IPS-18c (cell line): ENCODE measurements around the gene TBC1D4.
"Not testable (repeated sequence)": the region's sequence is repeated elsewhere in the genome, so short reads cannot be mapped to it uniquely, and the experiment has no call there.

ENCODE experiments used
- H3K4me3 ChIP-seq: 2 replicates; pipeline ENCODE4 v1.7.0; 2013; ENCODE audit warnings: low read depth, mild to moderate bottlenecking, low read length, moderate library complexity; ENCODE audit not compliant: insufficient read depth
- H3K9me3 ChIP-seq: one replicate; pipeline ENCODE4 v1.6.1; 2013; ENCODE audit warnings: mild to moderate bottlenecking, low read length, moderate library complexity; ENCODE audit not compliant: control insufficient read depth, insufficient read depth

TBC1D4 gene

GRCh38 chr13:75306967-75307366 lies 175.0 kb downstream of the TBC1D4 start:
- not testable (repeated sequence) for H3K4me3 ChIP-seq, H3K9me3 ChIP-seq

GRCh38 chr13:75305059-75305458 lies 176.9 kb downstream of the TBC1D4 start:
- no peak overlapping the region for H3K4me3 ChIP-seq
- no peaks in the 10 kb centered on the region for H3K9me3 ChIP-seq

- H3K4me3 ChIP-seq, result no peak overlapping the region
These were observed 178.7 kb downstream of the TBC1D4 start for GRCh38 chr13:75303263-75303662.

GRCh38 chr13:75302071-75302698 lies 179.8 kb downstream of the TBC1D4 start:
- no peaks in the 10 kb centered on the region for H3K9me3 ChIP-seq

More at GRCh38 chr13:75303263-75303662, 178.7 kb downstream of the TBC1D4 start:
- H3K9me3 ChIP-seq, result no peaks in the 10 kb centered on the region

GRCh38 chr13:75299913-75300862 lies 181.8 kb downstream of the TBC1D4 start:
- no peak overlapping the region for H3K4me3 ChIP-seq
- no peaks in the 10 kb centered on the region for H3K9me3 ChIP-seq

More at GRCh38 chr13:75302071-75302698, 179.8 kb downstream of the TBC1D4 start:
- no peak overlapping the region for H3K4me3 ChIP-seq

- no peaks in the 10 kb centered on the region for H3K9me3 ChIP-seq
- H3K4me3 ChIP-seq, result no peak overlapping the region
These were observed 182.7 kb downstream of the TBC1D4 start for GRCh38 chr13:75299246-75299645.

- H3K9me3 ChIP-seq, result no peaks in the 10 kb centered on the region
These were observed 185.3 kb downstream of the TBC1D4 start for GRCh38 chr13:75296641-75297040.

GRCh38 chr13:75295201-75295600 lies 186.8 kb downstream of the TBC1D4 start:
- H3K4me3 ChIP-seq, result no peak overlapping the region
- no peaks in the 10 kb centered on the region for H3K9me3 ChIP-seq

More at GRCh38 chr13:75296641-75297040, 185.3 kb downstream of the TBC1D4 start:
- H3K4me3 ChIP-seq, result no peak overlapping the region

- Histone ChIP-seq H3K9me3 (no peaks in the 10 kb centered on the region), H3K4me3 (no peak overlapping the region)
These were observed 187.9 kb downstream of the TBC1D4 start for GRCh38 chr13:75294110-75294509.

- H3K9me3 ChIP-seq, result peaks cover 3% of the 10 kb centered on the region
- no peak overlapping the region for H3K4me3 ChIP-seq
These were observed 196.7 kb downstream of the TBC1D4 start for GRCh38 chr13:75285310-75285709.

GRCh38 chr13:75279834-75280369 lies 202.1 kb downstream of the TBC1D4 start:
- Histone ChIP-seq H3K4me3 (no peak overlapping the region), H3K9me3 (peaks cover 3% of the 10 kb centered on the region)

- not testable (repeated sequence) for H3K9me3 ChIP-seq, H3K4me3 ChIP-seq
These were observed 208.3 kb downstream of the TBC1D4 start for GRCh38 chr13:75273695-75274094.

- no peak overlapping the region for H3K4me3 ChIP-seq
- peaks cover 2% of the 10 kb centered on the region for H3K9me3 ChIP-seq
These were observed 210.1 kb downstream of the TBC1D4 start for GRCh38 chr13:75271846-75272245.

GRCh38 chr13:75268481-75268880 lies 213.5 kb downstream of the TBC1D4 start:
- H3K4me3 ChIP-seq, H3K9me3 ChIP-seq: not testable (repeated sequence)

- H3K4me3 ChIP-seq, result no peak overlapping the region
- H3K9me3 ChIP-seq, result peaks cover 2% of the 10 kb centered on the region
These were observed 217.4 kb downstream of the TBC1D4 start for GRCh38 chr13:75264611-75265010.

GRCh38 chr13:75263741-75264407 lies 218.1 kb downstream of the TBC1D4 start:
- peaks cover 2% of the 10 kb centered on the region for H3K9me3 ChIP-seq
- H3K4me3 ChIP-seq, result no peak overlapping the region

- no peak overlapping the region for H3K4me3 ChIP-seq
- H3K9me3 ChIP-seq, result no peaks in the 10 kb centered on the region
These were observed 223.7 kb downstream of the TBC1D4 start for GRCh38 chr13:75258159-75258782.
